K562 (cell line): ENCODE measurements around the gene PXN. TPM values are rescaled to one million over a fixed set of nuclear protein-coding genes. Genes with fewer than 3 reads are reported as not detected.

Experiments used
- CREM ChIP-seq: IDR thresholded peaks from 2 replicates; pipeline ENCODE4 v1.6.1; 2014; ENCODE audit warnings: antibody characterized with exemption, low read depth
- IRF2 ChIP-seq: sonication (generic); formaldehyde crosslinking; IDR thresholded peaks from 2 replicates; pipeline ENCODE4 v1.8.1; 2022; ENCODE audit warnings: mild to moderate bottlenecking, missing genetic modification reagents
- KLF16 ChIP-seq: IDR thresholded peaks from 2 replicates; pipeline ENCODE4 v1.6.1; 2016; ENCODE audit warnings: antibody characterized with exemption
- NCOA6 ChIP-seq: fragments of 450-650 bp; IDR thresholded peaks from 2 replicates; pipeline ENCODE4 v1.6.1; 2017; ENCODE audit warnings: mild to moderate bottlenecking
- NR1H2 ChIP-seq: sonication (generic); formaldehyde crosslinking; IDR thresholded peaks from 2 replicates; pipeline ENCODE4 v1.4.0; 2020; ENCODE audit warnings: mild to moderate bottlenecking, missing genetic modification reagents
- POLR3G ChIP-seq: IDR thresholded peaks from 2 replicates; pipeline ENCODE4 v1.6.1; 2011; ENCODE audit not compliant: insufficient read length, insufficient replicate concordance; ENCODE audit errors: extremely low read depth
- SIX5 ChIP-seq, 2 experiments: IDR thresholded peaks; 2 replicates each; pipeline ENCODE4 v1.6.1; 2011; ENCODE audit warnings: low read length in 2 of 2, borderline replicate concordance in 1 of 2, low read depth in 1 of 2, mild to moderate bottlenecking in 1 of 2, moderate library complexity in 1 of 2; ENCODE audit not compliant: insufficient read depth in 1 of 2
- SP2 ChIP-seq: IDR thresholded peaks from 2 replicates; pipeline ENCODE4 v1.6.1; 2011; ENCODE audit warnings: mild to moderate bottlenecking, low read depth, low read length, moderate library complexity; ENCODE audit not compliant: poor library complexity, severe bottlenecking; ENCODE audit errors: extremely low read depth
- SREBF1 ChIP-seq: fragments of 150-350 bp; IDR thresholded peaks from 2 replicates; pipeline ENCODE4 v1.6.1; 2014; ENCODE audit warnings: antibody characterized with exemption, low read depth, low read length, borderline replicate concordance
- TAL1 ChIP-seq: fragments of 450-650 bp; IDR thresholded peaks from 2 replicates; pipeline ENCODE4 v1.6.1; 2016; ENCODE audit warnings: mild to moderate bottlenecking
- ZBTB12 ChIP-seq: fragments of 250-450 bp; sonication (Bioruptor Pico); IDR thresholded peaks from 2 replicates; pipeline ENCODE4 v1.4.0; 2020
- ZHX1 ChIP-seq: fragments of 150-350 bp; conservative IDR thresholded peaks from 2 replicates; pipeline ENCODE4 v1.6.1; 2014; ENCODE audit warnings: low read length
- ZNF77 ChIP-seq: fragments of 250-450 bp; sonication (Bioruptor Pico); IDR thresholded peaks from 2 replicates; pipeline ENCODE4 v1.5.0; 2020
- ZSCAN32 ChIP-seq: fragments of 450-650 bp; formaldehyde crosslinking; IDR thresholded peaks from 2 replicates; pipeline ENCODE4 v1.4.0; 2020; ENCODE audit warnings: mild to moderate bottlenecking, moderate library complexity
- polyA plus RNA-seq, 8 experiments: library from polyadenylated mRNA; depleted of rRNA in 4 of 8; stranded (reverse) in 5 of 8; unstranded in 3 of 8; fragments of >200 nt; fragmentation: Nextera tagmentation in 2 of 8; fragmentation: Illumina TruSeq in 1 of 8; extraction: Ambion mirVana in 2 of 8; extraction: Trizol in 1 of 8; gene quantifications; 2 replicates each; pipeline versions ENCODE4 v1.2.1 to v1.2.3, GENCODE V29; 2011 to 2014; ENCODE audit warnings: inconsistent platforms in 1 of 8, missing spikeins in 1 of 8
- total RNA-seq, 7 experiments: library from RNA; depleted of rRNA in 6 of 7; stranded (reverse); fragments of >200 nt in 6 of 7; fragmentation: Illumina TruSeq in 2 of 7; extraction: Trizol in 2 of 7; gene quantifications; 2 replicates each; pipeline versions ENCODE4 v1.2.1 to v1.2.3, GENCODE V29; 2011 to 2021; ENCODE audit warnings: low replicate concordance in 1 of 7
- TF ChIP-seq, protein P1 (sequence below): fragments of 200-600 bp; sonication (generic); IDR thresholded peaks from one replicate; pipeline ENCODE4 v1.6.1; 2012; ENCODE audit warnings: mild to moderate bottlenecking, low read depth, low read length, inconsistent platforms

Gene PXN
- total and polyA plus RNA-seq, 9 of the 15 experiments (the other 6 are each of a cell fraction or from before 2014, with no cell fraction given): 4.0 to 74.1 (median 18.6) TPM

DNA sequence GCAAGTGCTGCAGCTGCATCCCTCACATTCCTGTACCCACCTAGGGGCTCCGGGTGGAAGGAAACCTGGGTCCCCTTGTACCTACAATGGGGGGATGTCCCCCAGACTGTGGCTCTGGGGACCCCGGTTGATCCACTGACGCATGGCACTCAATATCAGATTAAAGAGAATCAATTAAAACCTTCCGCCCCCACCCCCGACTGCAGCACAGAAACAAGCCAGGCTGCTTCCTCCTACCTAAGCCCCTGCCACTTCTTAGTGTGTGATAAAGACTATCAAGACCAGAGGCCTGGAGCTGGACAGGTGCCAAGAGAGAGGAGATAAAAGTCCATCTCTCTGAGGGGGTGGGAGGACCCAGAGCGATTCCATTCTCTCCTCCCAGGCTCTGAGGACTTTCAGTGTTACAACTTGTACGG is 36.5 kb downstream of the PXN start (continued):
- TF ChIP-seq ZBTB12 (no peak), ZSCAN32 (no peak), POLR3G (no peak), ZNF77 (no peak), NR1H2 (CRISPR knock-in tag) (no peak), SP2 (no peak), ZHX1 (no peak), CREM (no peak; the same call in none of the 2 replicates), SREBF1 (no peak), KLF16 (peak; percentile 82), TAL1 (peak; percentile 82), SIX5 (IDR thresholded peaks at IDR 0.05; ENCODE audit: borderline replicate concordance in 1 of 2, insufficient read depth in 1 of 2, low read depth in 1 of 2, low read length in 2 of 2) (no peak), NCOA6 (no peak), IRF2 (CRISPR knock-in tag) (no peak)
- TF ChIP-seq, protein P1, sequence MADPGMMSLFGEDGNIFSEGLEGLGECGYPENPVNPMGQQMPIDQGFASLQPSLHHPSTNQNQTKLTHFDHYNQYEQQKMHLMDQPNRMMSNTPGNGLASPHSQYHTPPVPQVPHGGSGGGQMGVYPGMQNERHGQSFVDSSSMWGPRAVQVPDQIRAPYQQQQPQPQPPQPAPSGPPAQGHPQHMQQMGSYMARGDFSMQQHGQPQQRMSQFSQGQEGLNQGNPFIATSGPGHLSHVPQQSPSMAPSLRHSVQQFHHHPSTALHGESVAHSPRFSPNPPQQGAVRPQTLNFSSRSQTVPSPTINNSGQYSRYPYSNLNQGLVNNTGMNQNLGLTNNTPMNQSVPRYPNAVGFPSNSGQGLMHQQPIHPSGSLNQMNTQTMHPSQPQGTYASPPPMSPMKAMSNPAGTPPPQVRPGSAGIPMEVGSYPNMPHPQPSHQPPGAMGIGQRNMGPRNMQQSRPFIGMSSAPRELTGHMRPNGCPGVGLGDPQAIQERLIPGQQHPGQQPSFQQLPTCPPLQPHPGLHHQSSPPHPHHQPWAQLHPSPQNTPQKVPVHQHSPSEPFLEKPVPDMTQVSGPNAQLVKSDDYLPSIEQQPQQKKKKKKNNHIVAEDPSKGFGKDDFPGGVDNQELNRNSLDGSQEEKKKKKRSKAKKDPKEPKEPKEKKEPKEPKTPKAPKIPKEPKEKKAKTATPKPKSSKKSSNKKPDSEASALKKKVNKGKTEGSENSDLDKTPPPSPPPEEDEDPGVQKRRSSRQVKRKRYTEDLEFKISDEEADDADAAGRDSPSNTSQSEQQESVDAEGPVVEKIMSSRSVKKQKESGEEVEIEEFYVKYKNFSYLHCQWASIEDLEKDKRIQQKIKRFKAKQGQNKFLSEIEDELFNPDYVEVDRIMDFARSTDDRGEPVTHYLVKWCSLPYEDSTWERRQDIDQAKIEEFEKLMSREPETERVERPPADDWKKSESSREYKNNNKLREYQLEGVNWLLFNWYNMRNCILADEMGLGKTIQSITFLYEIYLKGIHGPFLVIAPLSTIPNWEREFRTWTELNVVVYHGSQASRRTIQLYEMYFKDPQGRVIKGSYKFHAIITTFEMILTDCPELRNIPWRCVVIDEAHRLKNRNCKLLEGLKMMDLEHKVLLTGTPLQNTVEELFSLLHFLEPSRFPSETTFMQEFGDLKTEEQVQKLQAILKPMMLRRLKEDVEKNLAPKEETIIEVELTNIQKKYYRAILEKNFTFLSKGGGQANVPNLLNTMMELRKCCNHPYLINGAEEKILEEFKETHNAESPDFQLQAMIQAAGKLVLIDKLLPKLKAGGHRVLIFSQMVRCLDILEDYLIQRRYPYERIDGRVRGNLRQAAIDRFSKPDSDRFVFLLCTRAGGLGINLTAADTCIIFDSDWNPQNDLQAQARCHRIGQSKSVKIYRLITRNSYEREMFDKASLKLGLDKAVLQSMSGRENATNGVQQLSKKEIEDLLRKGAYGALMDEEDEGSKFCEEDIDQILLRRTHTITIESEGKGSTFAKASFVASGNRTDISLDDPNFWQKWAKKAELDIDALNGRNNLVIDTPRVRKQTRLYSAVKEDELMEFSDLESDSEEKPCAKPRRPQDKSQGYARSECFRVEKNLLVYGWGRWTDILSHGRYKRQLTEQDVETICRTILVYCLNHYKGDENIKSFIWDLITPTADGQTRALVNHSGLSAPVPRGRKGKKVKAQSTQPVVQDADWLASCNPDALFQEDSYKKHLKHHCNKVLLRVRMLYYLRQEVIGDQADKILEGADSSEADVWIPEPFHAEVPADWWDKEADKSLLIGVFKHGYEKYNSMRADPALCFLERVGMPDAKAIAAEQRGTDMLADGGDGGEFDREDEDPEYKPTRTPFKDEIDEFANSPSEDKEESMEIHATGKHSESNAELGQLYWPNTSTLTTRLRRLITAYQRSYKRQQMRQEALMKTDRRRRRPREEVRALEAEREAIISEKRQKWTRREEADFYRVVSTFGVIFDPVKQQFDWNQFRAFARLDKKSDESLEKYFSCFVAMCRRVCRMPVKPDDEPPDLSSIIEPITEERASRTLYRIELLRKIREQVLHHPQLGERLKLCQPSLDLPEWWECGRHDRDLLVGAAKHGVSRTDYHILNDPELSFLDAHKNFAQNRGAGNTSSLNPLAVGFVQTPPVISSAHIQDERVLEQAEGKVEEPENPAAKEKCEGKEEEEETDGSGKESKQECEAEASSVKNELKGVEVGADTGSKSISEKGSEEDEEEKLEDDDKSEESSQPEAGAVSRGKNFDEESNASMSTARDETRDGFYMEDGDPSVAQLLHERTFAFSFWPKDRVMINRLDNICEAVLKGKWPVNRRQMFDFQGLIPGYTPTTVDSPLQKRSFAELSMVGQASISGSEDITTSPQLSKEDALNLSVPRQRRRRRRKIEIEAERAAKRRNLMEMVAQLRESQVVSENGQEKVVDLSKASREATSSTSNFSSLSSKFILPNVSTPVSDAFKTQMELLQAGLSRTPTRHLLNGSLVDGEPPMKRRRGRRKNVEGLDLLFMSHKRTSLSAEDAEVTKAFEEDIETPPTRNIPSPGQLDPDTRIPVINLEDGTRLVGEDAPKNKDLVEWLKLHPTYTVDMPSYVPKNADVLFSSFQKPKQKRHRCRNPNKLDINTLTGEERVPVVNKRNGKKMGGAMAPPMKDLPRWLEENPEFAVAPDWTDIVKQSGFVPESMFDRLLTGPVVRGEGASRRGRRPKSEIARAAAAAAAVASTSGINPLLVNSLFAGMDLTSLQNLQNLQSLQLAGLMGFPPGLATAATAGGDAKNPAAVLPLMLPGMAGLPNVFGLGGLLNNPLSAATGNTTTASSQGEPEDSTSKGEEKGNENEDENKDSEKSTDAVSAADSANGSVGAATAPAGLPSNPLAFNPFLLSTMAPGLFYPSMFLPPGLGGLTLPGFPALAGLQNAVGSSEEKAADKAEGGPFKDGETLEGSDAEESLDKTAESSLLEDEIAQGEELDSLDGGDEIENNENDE: no peak
